ENCODE measurements around the gene NPPC. TPM values are rescaled to one million over a fixed set of nuclear protein-coding genes. Genes with fewer than 3 reads are reported as not detected.
"Not testable (repeated sequence)": the region's sequence is repeated elsewhere in the genome, so short reads cannot be mapped to it uniquely, and the experiment has no call there.

Gene NPPC
- total RNA-seq, 4 donors from 2014 or later = not detected

GRCh38 chr2:231884438-231885140 is 41.6 kb downstream of the NPPC start:
- H3K27me3 ChIP-seq = peaks cover 24% of the 10 kb centered on the region
- H3K4me1 ChIP-seq = peaks cover 6% of the 10 kb centered on the region
- peak in 1 of 2 donors; percentile 43 for DNase-seq (ENCODE audit: low spot score in 2 of 2)
- 77% methylated on average over 8 of the region's 8 CpGs for WGBS
- no peak overlapping the region for H3K27ac ChIP-seq
- no peak overlapping the region for H3K4me3 ChIP-seq
- H3K9me3 ChIP-seq = no peaks in the 10 kb centered on the region
- no peaks in the 10 kb centered on the region for H3K36me3 ChIP-seq
- TF ChIP-seq CTCF (IDR thresholded peaks at IDR 0.05) = no peak
- TF ChIP-seq POLR2A (IDR thresholded peaks at IDR 0.05) = no peak
- no peak for TF ChIP-seq EP300 (IDR thresholded peaks at IDR 0.05)
- TF ChIP-seq POLR2AphosphoS5 (IDR thresholded peaks at IDR 0.05) = no peak

GRCh38 chr2:231883468-231883881 is 42.7 kb downstream of the NPPC start:
- 14% methylated on average over 5 of the region's 5 CpGs for whole genome bisulfite sequencing
- peak in 1 of 2 donors; percentile 47 for DNase-seq (ENCODE audit: low spot score in 2 of 2)
- no peak overlapping the region for H3K27ac ChIP-seq

GRCh38 chr2:231882646-231883045 is 43.5 kb downstream of the NPPC start:
- no peaks in the 10 kb centered on the region for H3K36me3 ChIP-seq
- WGBS = 84% methylated on average over 7 of the region's 7 CpGs
- no peak overlapping the region for H3K27ac ChIP-seq
- peaks cover 21% of the 10 kb centered on the region for H3K27me3 ChIP-seq
- TF ChIP-seq POLR2AphosphoS5 (IDR thresholded peaks at IDR 0.05) (no peak), POLR2A (IDR thresholded peaks at IDR 0.05) (no peak), EP300 (IDR thresholded peaks at IDR 0.05) (no peak), CTCF (IDR thresholded peaks at IDR 0.05) (no peak)
- H3K9me3 ChIP-seq = no peaks in the 10 kb centered on the region
- peak in 1 of 2 donors; percentile 21 for DNase-seq (ENCODE audit: low spot score in 2 of 2)
- H3K4me3 ChIP-seq = no peak overlapping the region
- peaks cover 6% of the 10 kb centered on the region for H3K4me1 ChIP-seq

More at GRCh38 chr2:231883468-231883881, 42.7 kb downstream of the NPPC start:
- Histone ChIP-seq H3K9me3 (no peaks in the 10 kb centered on the region), H3K4me3 (no peak overlapping the region), H3K4me1 (peaks cover 6% of the 10 kb centered on the region), H3K36me3 (no peaks in the 10 kb centered on the region), H3K27me3 (peaks cover 24% of the 10 kb centered on the region)
- TF ChIP-seq POLR2A (IDR thresholded peaks at IDR 0.05) = no peak
- TF ChIP-seq POLR2AphosphoS5 (IDR thresholded peaks at IDR 0.05) = no peak
- no peak for TF ChIP-seq EP300 (IDR thresholded peaks at IDR 0.05)
- TF ChIP-seq CTCF (IDR thresholded peaks at IDR 0.05) = no peak

GRCh38 chr2:231880371-231880770 is 45.8 kb downstream of the NPPC start:
- not testable (repeated sequence) for H3K9me3 ChIP-seq; DNase-seq (ENCODE audit: low spot score in 2 of 2); H3K4me3 ChIP-seq; H3K36me3 ChIP-seq; H3K4me1 ChIP-seq; H3K27ac ChIP-seq
- WGBS = 62% methylated on average over 4 of the region's 4 CpGs
- peaks cover 25% of the 10 kb centered on the region for H3K27me3 ChIP-seq

GRCh38 chr2:231879216-231879615 is 47.0 kb downstream of the NPPC start:
- Histone ChIP-seq H3K27ac (no peak overlapping the region), H3K36me3 (no peaks in the 10 kb centered on the region), H3K27me3 (peaks cover 28% of the 10 kb centered on the region), H3K9me3 (no peaks in the 10 kb centered on the region), H3K4me3 (no peak overlapping the region), H3K4me1 (peaks cover 6% of the 10 kb centered on the region)
- DNase-seq (ENCODE audit: low spot score in 2 of 2) = no peak
- WGBS = 75% methylated on average over 7 of the region's 7 CpGs
- TF ChIP-seq EP300 (IDR thresholded peaks at IDR 0.05) = no peak
- no peak for TF ChIP-seq POLR2A (IDR thresholded peaks at IDR 0.05)
- no peak for TF ChIP-seq CTCF (IDR thresholded peaks at IDR 0.05)
- no peak for TF ChIP-seq POLR2AphosphoS5 (IDR thresholded peaks at IDR 0.05)
